Thoracic aorta (tissue), 2 donors: ENCODE data around the gene LRRC72. TPM values are rescaled to one million over a fixed set of nuclear protein-coding genes. Genes with fewer than 3 reads are reported as not detected.
"Not testable (repeated sequence)": the region's sequence is repeated elsewhere in the genome, so short reads cannot be mapped to it uniquely, and the experiment has no call there.

Source experiments
- ATAC-seq: fragments of 150-250 bp; one replicate; pipeline ENCODE4 v1.8.0; 2017; ENCODE audit warnings: low read depth; ENCODE audit not compliant: insufficient number of reproducible peaks, low FRiP score
- DNase-seq: peaks from one replicate; pipeline ENCODE4 v3.0.0-alpha.2; 2020; ENCODE audit warnings: low spot score
- H3K27ac ChIP-seq, 2 donors: fragments of 200-600 bp; sonication (generic); 1 replicate in 1 of 2; 2 replicates in 1 of 2; pipeline ENCODE4 v1.5.1; 2016; ENCODE audit warnings: mild to moderate bottlenecking in 2 of 2, moderate library complexity in 2 of 2
- H3K27me3 ChIP-seq: fragments of 200-600 bp; sonication (generic); replicated peaks from 2 replicates; pipeline ENCODE4 v1.6.0; 2016; ENCODE audit warnings: mild to moderate bottlenecking; ENCODE audit not compliant: insufficient read depth
- H3K36me3 ChIP-seq: fragments of 200-600 bp; sonication (generic); one replicate; pipeline ENCODE4 v1.5.1; 2016
- H3K4me1 ChIP-seq, 2 donors: fragments of 200-600 bp; sonication (generic); 1 replicate in 1 of 2; 2 replicates in 1 of 2; pipeline versions ENCODE4 v1.5.1 to v1.6.0; 2016; ENCODE audit warnings: low read depth in 2 of 2, mild to moderate bottlenecking in 1 of 2; ENCODE audit not compliant: control insufficient read depth in 1 of 2
- H3K4me3 ChIP-seq: fragments of 200-600 bp; sonication (generic); 2 replicates; pipeline ENCODE4 v1.5.1; 2016; ENCODE audit warnings: mild to moderate bottlenecking
- H3K9me3 ChIP-seq: fragments of 200-600 bp; sonication (generic); 2 replicates; pipeline ENCODE4 v1.5.1; 2016
- total RNA-seq, 2 donors: library from RNA; depleted of rRNA; stranded (reverse); fragments of >200 nt; gene quantifications; one replicate each; pipeline versions ENCODE4 v1.1.0 to v1.2.3, GENCODE V29; 2016
- TF ChIP-seq, protein P1 (sequence below): fragments of 200-600 bp; sonication (generic); IDR thresholded peaks from one replicate; pipeline ENCODE4 v1.5.1; 2019; ENCODE audit warnings: antibody characterized with exemption

LRRC72 gene
- total RNA-seq, 2 donors from 2014 or later = not detected

DNA sequence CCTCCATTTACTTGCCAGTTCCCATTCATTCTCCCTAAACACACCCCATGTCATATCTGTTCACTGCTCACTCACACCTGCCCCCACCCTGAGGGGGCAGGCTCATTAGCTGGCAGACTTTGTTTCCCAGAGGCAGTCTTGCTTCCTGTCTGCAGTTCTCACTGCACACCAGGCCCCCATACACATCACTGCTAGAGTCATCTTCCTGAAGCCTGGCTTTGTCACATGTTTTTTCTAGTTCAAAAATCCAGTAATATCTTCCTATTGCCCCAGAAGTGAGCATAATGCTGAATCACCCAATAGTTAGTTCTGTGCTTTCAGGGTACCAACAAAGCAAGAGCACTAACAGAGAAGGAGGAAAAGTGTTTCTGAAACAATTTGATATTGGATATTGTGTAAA, 1.9 kb downstream of the LRRC72 start:
- TF ChIP-seq, protein P1, sequence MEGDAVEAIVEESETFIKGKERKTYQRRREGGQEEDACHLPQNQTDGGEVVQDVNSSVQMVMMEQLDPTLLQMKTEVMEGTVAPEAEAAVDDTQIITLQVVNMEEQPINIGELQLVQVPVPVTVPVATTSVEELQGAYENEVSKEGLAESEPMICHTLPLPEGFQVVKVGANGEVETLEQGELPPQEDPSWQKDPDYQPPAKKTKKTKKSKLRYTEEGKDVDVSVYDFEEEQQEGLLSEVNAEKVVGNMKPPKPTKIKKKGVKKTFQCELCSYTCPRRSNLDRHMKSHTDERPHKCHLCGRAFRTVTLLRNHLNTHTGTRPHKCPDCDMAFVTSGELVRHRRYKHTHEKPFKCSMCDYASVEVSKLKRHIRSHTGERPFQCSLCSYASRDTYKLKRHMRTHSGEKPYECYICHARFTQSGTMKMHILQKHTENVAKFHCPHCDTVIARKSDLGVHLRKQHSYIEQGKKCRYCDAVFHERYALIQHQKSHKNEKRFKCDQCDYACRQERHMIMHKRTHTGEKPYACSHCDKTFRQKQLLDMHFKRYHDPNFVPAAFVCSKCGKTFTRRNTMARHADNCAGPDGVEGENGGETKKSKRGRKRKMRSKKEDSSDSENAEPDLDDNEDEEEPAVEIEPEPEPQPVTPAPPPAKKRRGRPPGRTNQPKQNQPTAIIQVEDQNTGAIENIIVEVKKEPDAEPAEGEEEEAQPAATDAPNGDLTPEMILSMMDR = no peak
- Histone ChIP-seq H3K27ac (no peak overlapping the region), H3K27me3 (no peaks in the 10 kb centered on the region)

DNA sequence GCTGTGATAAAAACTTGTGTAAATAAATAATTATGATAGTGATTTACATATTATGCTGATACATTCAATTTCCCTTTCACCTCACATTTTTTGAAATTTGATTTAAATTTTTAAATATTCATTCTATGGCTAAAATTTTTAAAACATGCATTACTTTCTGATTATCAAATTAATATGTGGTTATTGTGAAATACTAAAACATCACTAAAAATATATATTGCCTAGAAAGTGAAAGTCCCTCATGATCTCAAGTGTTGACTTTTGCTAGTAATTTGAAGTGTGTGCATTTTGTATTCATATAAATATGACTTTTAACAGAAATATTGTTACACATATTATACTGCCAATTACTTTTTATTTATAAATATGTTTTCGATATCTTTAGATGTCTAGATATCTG, 3.1 kb downstream of the LRRC72 start:
- no peak for ATAC-seq
- no peak overlapping the region for H3K27ac ChIP-seq
- DNase-seq = no peak
- TF ChIP-seq, protein P1 = no peak
- H3K36me3 ChIP-seq = no peaks in the 10 kb centered on the region
- H3K9me3 ChIP-seq = no peaks in the 10 kb centered on the region
- H3K27me3 ChIP-seq = no peaks in the 10 kb centered on the region
- no peaks in the 10 kb centered on the region for H3K4me1 ChIP-seq
- no peak overlapping the region for H3K4me3 ChIP-seq

More for the DNA sequence above, 1.9 kb downstream of the LRRC72 start:
- ATAC-seq = no peak
- Histone ChIP-seq H3K4me1 (no peaks in the 10 kb centered on the region), H3K4me3 (no peak overlapping the region), H3K36me3 (no peaks in the 10 kb centered on the region), H3K9me3 (no peaks in the 10 kb centered on the region)
- DNase-seq = no peak

DNA sequence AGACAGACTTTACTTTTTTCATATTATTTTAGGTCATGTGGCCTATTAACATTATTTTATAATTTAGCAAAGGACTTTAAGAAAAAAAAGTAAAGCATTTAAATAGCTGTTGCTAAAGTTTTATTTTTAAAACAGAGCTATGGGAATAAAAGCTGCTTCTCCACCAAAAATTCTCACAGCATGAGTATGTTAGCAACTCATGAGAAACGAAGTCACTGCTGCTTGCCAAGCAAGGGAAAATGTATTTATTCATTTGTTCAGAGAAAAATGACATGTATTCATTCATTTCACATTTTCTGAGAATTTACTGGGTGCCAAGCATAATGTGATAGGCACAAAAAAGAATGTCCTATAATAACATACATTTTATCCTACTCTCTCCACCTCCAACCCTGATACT, 5.1 kb downstream of the LRRC72 start:
- Histone ChIP-seq H3K27me3 (no peaks in the 10 kb centered on the region), H3K4me1 (no peaks in the 10 kb centered on the region), H3K27ac (no peak overlapping the region), H3K9me3 (no peaks in the 10 kb centered on the region), H3K4me3 (no peak overlapping the region), H3K36me3 (no peaks in the 10 kb centered on the region)
- ATAC-seq (no peak), DNase-seq (no peak)
- TF ChIP-seq, protein P1 = no peak

DNA sequence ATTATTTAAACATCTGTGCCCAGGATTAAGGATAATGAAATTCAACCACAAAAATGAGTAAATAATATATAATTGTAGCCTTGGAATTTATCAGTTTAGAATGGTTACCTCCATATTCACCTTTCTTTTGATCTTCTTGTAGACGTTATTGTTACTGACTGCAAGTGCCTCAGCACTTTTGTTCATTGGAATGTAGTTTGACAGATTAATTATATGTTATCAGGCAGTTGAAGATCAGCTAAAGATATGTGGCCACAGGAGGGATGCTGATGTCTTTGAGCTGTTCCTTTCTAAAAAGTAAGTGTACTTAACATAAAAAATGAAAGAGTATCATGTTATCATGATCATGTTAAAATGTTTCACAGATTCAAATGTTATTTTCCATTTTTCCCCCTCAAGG, 5.6 kb downstream of the LRRC72 start:
- DNase-seq (no peak), ATAC-seq (no peak)
- no peak overlapping the region for H3K4me3 ChIP-seq
- H3K27me3 ChIP-seq = no peaks in the 10 kb centered on the region
- H3K27ac ChIP-seq = no peak overlapping the region
- no peaks in the 10 kb centered on the region for H3K36me3 ChIP-seq
- no peaks in the 10 kb centered on the region for H3K9me3 ChIP-seq
- H3K4me1 ChIP-seq = no peaks in the 10 kb centered on the region
- TF ChIP-seq, protein P1 = no peak

DNA sequence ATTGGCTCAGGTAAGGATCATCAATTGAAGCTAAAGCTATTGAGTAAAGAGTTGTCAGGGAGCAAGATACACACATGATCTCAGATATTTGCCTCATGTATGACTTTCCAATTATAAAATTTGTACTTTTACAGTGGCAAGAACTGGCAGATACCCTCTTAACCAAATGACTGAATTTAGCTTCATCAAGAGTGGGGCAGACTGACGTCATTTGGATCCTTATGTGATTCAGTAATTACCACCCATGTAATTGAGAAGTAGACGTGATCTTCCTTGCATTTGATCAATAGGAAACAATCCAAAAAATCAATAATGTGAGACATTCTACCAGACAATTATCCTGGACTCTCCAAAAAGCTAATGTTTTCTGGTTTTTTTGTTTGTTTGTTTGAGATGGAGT, 8.9 kb downstream of the LRRC72 start:
- Histone ChIP-seq H3K27me3 (no peaks in the 10 kb centered on the region), H3K27ac (no peak overlapping the region), H3K4me3 (no peak overlapping the region), H3K9me3 (no peaks in the 10 kb centered on the region), H3K36me3 (no peaks in the 10 kb centered on the region), H3K4me1 (no peaks in the 10 kb centered on the region)
- TF ChIP-seq, protein P1 = no peak
- ATAC-seq = no peak
- no peak for DNase-seq

DNA sequence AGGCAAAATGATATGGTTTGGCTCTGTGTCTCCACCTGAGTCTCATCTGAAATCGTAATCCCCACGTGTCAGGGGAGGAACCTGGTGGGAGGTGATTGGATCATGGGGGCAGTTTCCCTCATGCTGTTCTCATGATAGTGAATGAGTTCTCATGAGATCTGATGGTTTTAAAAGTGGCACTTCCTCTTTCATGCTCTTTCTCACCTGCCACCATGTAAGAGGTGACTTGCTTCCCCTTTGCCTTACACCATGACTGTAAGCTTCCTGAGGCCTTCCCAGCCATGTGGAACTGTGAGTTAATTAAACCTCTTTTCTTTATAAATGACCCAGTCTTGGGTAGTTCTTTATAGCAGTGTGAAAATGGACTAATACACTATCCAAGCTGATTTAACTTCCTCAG, 13.9 kb downstream of the LRRC72 start:
- H3K9me3 ChIP-seq, H3K27me3 ChIP-seq, H3K4me1 ChIP-seq, H3K36me3 ChIP-seq, H3K27ac ChIP-seq, DNase-seq, ATAC-seq, H3K4me3 ChIP-seq: not testable (repeated sequence)
